Ureter (tissue), 1 donor: ENCODE measurements around the gene SBNO1. TPM values are rescaled to one million over a fixed set of nuclear protein-coding genes. Genes with fewer than 3 reads are reported as not detected.
"Not testable (repeated sequence)": the region's sequence is repeated elsewhere in the genome, so short reads cannot be mapped to it uniquely, and the experiment has no call there.

Experiments
- DNase-seq: peaks from one replicate; pipeline ENCODE4 v3.0.0-alpha.2; 2020; ENCODE audit warnings: low spot score
- total RNA-seq: library from RNA; stranded (reverse); gene quantifications from one replicate; pipeline ENCODE4 v1.2.4, GENCODE V29; 2023
- donor health status: DM: yes; HTN: yes; CAD: no.

The SBNO1 gene
- total RNA-seq, 1 donor from 2014 or later = 31.2 TPM

DNA sequence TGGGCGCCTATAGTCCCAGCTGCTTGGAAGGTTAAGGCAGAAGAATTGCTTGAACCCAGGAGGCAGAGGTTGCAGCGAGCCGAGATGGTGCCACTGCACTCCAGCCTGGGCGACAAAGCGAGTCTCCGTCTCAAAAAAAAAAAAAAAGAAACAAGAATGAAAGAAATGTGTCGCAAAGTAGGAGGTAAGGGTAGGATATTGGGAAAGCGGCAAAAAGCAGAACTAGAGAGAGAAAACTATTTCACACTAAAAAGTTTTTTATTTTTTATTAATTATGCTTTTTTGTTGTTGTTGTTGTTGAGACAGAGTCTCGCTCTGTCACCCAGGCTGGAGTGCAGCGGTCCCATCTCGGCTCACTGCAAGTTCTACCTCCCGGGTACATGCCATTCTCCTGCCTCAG, 17.7 kb downstream of the SBNO1 start:
- no peak for DNase-seq

DNA sequence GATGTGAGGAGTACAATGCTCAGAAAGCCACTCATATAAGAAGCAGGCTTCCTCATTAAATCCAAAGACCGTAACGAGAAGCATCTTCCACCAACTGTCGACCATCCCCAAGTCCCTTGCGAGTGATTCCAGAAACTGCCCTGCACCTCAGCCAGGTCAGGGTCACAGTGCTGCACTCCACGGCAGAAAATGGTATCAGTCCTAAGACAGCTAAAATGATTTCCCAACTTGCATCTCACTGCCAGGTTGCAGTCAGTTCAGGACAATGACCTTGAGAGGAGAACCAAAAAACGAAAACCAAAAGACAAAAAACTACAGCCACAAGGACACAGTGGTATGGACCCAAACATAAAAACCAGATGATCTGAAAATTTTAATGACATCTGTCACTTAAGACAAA, 20.6 kb downstream of the SBNO1 start:
- DNase-seq = no peak

DNA sequence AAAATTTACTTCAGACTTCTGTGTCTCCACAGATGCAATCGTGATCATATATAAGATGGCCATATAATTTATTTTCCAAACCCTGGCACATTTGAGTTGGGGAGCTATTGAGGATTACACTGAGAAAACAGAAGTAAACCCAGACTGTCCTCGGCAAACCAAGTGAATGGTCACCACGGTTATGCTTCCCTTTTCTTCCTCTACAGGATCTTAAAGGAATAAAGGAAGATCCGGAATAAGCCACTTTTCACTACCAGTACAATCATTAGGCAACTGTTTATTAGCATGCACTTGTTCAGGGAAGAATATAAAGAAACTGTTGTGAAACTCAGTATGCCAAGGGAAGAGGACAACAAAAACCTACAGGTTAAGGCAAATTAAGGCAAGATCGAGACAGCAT, 27.6 kb downstream of the SBNO1 start:
- DNase-seq = no peak

DNA sequence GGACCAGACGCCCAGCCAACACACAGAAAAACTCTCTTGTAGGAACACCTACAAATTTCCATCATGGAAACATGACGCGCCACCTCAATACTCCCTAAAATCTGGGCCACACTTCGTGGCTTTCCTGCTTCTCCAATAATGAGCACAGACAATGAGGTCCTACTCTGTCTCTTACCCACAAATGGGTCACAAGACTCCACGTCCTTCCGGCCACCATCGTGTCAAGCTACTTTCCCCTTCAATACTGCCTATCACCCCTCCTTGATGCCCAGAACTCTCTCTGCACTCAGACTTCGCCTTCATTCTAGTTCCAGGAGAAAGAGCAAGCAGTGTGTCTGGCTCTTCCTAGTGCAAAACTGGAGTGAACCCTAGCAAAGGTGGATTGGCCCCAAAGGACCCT, 28.1 kb downstream of the SBNO1 start:
- DNase-seq = no peak

DNA sequence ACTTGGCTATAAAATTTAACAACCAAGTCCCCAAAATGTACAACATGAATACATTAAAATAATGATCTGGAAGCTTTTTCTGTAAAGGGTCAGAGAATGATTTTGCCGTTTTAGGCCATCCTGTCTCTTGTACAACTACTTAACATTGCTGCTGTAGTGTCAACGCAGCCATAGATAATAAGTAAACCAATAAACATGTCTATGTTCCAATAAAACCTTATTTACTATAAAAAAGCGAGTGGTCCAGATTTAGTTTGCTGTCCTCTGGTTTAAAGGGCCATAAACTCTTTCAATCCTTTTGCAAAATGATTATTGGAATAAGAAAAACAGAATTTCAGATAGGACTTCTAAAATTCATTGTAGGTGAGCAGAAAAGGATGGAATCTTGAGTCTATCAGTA, 29.2 kb downstream of the SBNO1 start:
- DNase-seq = no peak

DNA sequence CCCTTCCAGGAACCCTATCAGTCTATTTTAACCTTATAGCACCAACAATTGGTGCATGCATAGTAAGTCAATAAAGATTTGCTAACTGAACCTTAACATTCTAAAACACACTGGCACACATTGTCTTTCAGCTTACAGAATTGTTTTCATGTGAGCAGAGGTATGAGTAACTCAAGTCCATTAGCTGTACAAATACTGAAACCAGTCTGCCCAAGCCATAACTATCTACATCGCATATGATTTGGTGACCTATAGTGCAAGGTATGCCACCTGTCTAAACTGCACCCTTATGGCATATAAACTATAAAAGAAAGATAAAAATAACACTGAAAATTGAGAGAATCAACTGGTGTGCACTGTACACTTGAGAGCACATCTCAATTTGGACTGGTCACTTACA, 34.8 kb downstream of the SBNO1 start:
- DNase-seq = no peak

DNA sequence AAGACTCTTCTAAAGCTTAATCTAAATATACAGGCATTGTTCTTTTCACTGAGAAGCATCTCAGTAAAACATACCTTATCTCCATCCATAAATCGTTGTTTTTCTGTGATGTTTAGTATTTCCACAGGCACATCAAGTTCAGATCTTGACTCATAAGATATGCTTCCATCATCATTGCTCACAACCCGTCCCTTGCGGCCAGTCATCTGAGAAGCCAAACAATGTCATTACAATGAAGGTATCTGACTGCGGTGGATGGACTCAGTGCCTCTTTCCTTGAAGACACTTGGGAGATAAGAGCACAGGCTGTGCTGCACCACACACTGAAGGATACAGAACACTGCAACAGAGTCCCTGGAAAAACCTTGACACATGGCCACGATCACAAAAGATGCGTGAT, 44.8 kb downstream of the SBNO1 start:
- DNase-seq = no peak

DNA sequence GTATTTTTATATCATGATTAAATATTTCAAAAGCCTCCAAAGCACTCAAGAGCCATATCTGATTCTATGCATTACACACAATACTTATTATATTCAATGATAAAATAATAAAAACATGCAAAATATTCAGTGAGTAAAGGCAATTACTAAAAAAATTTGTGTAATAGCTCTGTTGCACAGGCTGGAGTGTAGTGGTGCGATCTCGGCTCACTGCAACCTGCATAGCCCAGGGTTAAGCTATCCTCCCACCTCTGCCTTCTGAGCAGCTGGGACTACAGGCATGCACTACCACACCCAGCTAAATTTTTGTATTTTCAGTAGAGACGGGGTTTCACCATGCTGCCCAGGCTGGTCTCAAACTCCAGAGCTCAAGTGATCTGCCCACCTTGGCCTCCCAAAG, 45.4 kb downstream of the SBNO1 start:
- DNase-seq = no peak

DNA sequence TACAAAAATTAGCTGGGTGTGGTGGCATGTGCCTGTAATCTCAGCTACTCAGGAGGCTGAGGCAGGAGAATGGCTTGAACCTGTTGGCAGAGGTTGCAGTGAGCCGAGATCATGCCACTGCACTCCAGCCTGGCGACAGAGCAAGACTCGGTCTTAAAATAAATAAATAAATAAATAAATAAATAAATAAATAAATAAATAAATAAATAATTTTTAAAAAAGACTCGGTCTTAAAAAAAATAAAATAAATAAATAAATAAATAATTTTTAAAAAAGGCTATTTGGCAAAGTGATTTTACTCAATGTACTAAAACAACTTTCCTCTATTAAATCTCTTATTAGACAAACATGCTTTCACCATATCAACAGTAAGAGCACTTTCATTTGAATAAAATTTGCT, 51.6 kb downstream of the SBNO1 start:
- not testable (repeated sequence) for DNase-seq

DNA sequence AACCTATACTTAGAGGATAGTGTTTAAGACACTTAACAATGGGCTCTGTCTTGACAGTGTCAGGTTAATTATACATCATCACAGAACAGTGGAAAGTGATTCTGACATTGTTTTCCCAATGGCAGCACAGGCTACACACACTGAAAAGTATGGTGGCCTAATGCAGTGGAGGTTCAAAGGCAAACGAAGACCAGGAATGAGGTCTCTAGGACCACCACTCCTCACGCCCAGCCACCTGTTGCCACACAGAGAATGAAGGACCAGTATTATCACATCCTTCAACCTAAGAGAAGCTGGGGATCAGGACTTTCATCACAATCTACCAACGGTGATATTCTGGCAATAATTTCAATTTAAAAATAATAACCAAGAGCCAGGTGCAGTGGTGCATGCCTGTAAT, 58.4 kb downstream of the SBNO1 start:
- no peak for DNase-seq

DNA sequence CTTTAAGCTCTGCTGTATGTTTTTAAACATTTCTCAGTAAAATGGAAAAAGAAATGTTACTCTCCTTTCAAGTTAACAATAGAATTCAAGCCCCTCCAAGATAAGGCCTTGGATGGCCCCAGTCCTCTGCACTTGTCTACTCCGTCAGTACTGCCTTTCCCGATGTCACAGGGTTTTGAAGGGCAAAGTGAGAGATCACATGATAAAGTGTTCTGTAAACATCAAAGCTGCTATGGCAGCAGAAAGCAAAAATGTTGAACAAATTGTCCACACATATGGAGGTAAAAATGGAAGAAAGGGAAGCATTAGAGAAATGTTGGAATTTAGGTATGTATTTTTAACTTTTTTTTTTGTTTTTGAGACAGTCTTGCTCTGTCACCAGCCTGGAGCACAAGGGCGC, 59.5 kb downstream of the SBNO1 start:
- DNase-seq = no peak

DNA sequence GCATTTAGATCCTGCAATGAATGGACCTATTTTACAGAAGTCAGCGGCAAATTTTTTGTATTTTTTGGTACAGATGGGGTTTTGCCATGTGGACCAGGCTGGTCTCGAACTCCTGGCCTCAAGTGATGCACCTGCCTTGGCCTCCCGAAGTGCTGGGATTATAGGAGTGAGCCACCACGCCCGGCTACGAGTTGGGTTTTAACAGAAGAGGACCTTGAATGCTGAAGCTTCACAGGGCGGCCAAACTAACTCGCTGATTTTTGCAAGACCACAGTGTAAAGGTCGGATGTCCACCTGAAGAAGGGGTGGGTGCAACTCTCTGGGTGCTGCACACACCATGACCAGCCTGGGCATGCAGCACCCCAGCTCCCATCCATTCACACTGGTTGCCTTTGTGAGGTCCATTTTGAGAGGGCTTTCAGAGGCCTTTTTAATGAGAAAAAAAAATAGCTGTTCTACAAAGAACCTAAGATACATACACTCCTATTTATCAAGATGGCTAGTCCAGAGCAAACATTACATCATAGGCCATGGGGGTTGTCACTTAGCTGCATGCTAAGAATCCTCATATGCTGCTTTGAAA, 71.4 kb downstream of the SBNO1 start:
- DNase-seq = no peak

DNA sequence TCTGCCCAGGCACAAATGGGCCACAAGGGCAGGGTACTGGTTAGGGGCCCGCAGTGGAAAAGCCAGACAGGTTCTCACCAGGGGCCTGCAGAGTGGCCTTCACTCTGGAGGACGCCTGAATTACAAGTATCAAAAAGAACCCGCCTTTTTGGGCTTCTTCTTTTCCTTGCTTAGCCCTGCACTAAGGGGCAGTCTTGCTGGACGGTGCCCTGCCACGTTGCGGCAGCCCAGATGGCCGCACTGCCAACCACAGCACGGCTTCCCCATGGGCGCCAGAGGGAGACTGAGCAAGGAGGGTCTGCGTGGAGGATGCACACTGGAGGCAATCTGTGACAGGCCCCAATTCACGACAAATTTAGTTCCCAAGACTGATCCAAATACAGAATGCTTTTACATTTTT, 74.7 kb downstream of the SBNO1 start:
- DNase-seq = no peak

DNA sequence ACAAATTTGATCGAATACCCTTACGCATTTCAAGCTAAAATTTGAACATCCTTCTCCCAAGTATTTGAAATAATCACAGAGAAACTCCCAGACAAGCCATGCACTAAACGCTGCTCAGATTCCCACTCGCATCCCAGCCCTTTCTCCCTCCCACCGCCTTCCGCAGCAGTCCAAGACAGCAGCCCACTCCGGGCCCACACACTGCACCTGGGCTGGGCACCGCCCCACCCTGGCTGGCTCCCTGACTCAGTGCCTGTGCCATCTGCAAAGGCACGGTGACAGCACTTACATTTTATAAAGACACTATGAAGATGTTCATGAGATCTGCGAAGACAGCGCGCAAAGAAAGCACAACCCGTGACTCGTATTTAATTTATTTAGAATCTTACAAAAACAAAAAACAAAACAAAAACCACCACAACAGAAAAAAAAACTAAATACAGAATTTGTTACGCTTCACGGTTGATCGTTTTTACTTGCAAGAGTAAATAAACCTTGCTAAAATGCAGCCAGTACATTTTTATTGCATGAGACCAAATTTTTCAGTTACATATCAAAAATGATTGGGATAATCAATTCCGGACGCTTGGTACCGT, 75.8 kb downstream of the SBNO1 start:
- DNase-seq = no peak

DNA sequence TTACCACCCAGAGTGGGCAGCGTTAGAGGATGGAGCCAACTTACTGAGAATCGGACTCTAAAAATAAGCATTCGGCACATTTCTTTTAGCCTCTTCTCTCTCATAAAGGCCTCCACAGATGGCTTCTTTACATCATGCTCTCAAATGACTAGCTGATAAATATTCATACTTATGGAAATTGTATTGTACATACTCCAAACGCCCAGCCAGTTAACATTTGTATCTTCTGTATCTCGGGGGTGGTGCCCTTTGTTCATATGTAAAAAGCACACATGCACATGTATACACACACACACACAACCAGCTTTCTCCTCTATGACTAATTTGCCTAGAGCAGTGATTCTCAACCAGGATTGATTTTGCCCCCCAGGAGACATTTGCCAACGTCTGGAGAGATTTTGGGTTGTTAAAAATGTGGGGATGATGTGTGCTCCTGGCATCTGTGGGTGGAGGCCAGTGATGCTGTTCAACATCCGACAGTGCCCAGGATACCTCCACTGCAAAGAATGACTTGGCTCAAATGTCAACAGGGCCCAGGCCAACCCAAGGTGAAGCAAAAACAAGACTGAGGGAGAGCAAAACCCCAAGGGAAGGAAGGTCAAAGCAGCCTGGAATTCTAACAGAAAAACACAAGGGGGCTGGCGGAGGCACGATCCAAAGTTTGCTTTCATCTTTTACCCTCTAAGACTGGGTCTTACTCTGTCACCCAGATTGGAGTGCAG, 77.8 kb downstream of the SBNO1 start:
- DNase-seq = no peak

DNA sequence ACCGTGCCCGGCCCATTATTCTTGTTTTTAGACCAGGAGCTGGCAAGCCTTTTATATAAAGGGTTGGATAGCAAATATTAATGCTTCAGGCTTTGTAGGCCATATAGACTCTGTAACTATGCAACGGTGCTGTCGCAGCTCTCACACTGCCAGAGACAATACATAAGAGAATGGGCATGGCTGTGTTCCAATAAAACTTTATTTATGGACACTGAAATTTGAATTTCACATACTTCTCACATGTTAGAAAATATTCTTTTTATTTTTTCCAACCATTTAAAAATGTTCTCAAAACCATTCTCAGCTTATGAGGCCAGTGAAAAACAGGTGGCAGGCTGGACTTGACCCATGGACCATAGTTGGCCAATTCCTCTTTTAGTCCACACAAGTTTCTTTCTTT, 80.0 kb downstream of the SBNO1 start:
- DNase-seq = no peak

DNA sequence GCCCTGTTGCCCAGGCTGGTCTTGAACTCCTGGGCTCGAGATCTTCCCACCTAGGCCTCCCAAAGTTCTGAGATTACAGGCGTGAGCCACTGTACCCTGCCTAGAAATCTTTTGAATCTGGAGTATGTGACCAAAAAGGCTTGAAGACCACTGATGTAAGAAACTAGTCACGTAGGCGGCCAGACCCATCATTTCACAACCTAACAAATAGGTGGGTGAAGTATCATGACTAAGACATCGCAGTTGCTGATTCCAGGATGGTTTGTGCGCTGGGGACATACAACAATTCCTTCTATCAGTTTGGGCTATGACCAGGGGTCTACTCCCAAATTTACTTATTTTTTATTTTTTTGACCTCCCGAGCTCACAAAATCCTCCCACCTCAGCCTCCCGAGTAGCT, 81.2 kb downstream of the SBNO1 start:
- no peak for DNase-seq

DNA sequence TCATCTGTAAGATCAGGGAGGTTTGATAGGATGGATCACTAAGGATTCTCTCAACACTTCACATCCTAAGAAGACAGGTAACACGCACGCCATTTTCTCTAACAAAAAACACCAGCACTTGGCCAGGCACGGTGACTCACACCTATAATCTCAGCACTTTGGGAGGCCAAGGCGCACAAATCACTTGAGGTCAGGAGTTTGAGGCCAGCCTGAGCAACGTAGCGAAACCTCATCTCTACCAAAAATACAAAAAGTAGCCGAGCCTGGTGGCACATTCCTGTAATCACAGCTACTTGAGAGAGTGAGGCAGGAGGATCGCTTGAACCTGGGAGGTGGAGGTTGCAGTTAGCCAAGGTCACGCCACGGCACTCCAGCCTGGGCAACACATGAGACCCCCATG, 82.5 kb downstream of the SBNO1 start:
- no peak for DNase-seq

DNA sequence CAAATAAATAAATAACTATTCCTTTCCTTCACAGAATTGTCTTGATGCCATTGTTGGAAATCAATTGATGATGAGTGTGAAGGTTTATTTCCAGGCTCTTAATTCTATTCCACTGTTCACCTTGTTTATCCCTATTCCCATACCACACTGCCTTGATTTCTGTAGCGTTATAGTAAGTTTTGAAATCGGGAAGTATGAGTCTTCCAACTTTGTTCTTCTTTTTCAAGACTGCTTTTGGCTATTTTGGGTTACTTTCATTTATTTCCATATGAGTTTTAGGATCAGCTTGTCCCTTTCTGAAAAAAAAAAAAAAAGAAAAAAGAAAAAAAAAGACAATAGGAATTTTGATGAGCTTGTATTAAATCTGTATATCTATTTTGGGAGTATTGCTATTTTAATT, 83.7 kb downstream of the SBNO1 start:
- DNase-seq = no peak

DNA sequence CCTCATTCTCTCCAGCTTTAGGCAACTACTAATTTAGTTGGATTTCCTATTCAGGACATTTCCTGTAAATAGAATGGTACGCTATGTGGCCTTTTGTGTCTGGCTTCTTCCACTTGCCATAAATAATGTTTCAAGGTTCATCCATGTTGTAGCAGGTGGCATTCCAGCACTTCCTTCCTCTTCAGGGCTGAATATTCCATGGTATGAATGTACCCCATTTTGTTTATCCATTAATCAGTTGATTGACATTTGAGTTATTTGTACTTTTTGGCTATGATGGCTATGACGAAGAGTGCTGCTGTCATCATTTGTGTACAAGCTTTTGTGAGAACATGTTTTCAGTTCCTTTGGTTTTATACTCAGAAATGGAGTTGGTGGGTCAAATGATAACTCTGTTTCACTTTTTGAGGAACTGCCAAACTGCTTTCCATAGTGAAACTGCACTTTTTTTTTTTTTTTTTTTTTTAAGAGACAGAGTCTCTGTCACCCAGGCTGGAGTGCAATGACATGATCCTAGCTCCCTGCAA, 86.5 kb downstream of the SBNO1 start:
- DNase-seq = no peak

DNA sequence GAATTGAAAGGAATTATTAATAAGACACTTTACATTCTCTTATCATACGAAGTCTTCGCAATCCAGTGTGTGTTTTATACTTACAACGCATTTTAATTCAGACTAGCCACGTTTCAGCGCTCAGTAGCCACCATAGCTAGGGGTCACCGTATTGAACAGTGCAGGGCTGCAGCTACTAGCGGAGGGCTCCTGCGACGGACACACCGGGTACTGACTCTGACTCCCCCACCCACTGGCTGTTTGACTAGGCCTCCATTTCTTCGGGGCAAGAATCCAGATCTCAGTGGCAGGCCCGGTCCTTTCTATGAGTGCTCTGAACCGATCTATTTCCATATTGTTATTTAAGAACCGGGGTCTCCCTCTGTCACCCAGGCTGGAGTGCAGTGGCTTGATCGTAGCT, 91.5 kb downstream of the SBNO1 start:
- no peak for DNase-seq

DNA sequence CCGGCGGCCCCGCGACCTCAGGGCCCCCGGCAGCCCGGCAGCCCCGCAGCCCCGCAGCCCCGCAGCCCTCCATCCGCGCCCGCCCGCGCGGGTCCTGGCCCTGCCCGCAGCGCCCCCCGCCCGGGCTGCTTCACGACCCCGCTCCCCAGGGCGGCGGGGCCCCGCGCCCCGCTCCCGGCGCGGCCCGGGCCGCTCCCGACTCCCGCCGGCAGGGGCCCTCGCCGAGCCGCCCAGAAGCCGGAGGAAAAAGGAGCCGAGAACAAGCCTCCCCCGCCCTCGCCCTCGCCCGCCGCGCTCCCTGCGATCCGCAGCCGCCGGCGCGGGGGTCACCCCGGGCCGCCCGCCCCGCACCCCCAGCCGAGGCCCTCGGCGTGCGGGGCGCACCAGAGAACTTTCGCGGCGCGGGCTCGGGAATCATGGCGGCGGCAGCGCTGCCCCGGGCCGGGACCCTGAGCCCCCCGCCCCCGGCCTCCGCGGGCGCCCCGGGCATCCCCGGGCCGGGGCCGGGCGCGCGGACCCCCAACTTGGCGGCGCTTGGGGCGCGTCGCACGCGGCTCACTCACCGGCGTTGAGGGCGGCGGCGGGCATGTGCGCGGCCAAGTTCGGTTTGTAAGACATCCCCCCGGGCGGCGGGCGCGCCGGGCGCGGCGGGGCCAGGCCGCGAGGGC, 93.5 kb downstream of the SBNO1 start:
- peak; percentile 75 for DNase-seq
